ENCODE results near the gene PPT2. TPM values are rescaled to one million over a fixed set of nuclear protein-coding genes. Genes with fewer than 3 reads are reported as not detected.

Gene PPT2
- total RNA-seq, 1 experiment from 2014 or later = 30.0 TPM

DNA sequence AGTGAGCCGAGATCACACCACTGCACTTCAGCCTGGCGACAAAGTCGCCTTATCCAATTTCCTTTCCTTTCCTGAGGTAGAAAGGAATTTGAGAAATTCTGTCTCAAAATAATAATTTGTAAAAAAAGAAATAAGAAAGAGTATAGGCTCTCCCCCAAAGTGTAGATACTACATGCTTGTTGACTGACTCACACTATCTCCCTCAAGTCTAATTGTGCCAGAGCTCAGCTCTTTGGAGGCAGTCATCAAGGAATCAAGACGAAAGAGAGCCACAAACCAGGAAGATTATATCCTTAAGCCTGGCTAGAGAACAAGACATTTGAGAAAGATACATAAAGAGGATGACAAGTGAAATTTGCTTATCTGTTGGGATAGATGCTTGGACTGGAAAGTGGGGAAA lies 20.2 kb upstream of the PPT2 start (continued):
- TF ChIP-seq, protein P1, sequence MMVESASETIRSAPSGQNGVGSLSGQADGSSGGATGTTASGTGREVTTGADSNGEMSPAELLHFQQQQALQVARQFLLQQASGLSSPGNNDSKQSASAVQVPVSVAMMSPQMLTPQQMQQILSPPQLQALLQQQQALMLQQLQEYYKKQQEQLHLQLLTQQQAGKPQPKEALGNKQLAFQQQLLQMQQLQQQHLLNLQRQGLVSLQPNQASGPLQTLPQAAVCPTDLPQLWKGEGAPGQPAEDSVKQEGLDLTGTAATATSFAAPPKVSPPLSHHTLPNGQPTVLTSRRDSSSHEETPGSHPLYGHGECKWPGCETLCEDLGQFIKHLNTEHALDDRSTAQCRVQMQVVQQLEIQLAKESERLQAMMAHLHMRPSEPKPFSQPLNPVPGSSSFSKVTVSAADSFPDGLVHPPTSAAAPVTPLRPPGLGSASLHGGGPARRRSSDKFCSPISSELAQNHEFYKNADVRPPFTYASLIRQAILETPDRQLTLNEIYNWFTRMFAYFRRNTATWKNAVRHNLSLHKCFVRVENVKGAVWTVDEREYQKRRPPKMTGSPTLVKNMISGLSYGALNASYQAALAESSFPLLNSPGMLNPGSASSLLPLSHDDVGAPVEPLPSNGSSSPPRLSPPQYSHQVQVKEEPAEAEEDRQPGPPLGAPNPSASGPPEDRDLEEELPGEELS (CRISPR knock-in tag; IDR thresholded peaks at IDR 0.05) = no peak
- TF ChIP-seq, protein P2, sequence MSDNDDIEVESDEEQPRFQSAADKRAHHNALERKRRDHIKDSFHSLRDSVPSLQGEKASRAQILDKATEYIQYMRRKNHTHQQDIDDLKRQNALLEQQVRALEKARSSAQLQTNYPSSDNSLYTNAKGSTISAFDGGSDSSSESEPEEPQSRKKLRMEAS (CRISPR knock-in tag; IDR thresholded peaks at IDR 0.05) = no peak
- TF ChIP-seq ZNF232 (CRISPR knock-in tag; IDR thresholded peaks at IDR 0.05) = no peak
- no peak for TF ChIP-seq NR2C2 (CRISPR knock-in tag; IDR thresholded peaks at IDR 0.05)
- TF ChIP-seq, protein P3, sequence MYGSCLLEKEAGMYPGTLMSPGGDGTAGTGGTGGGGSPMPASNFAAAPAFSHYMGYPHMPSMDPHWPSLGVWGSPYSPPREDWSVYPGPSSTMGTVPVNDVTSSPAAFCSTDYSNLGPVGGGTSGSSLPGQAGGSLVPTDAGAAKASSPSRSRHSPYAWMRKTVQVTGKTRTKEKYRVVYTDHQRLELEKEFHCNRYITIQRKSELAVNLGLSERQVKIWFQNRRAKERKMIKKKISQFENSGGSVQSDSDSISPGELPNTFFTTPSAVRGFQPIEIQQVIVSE (CRISPR knock-in tag; IDR thresholded peaks at IDR 0.05; ENCODE audit: borderline replicate concordance) = no peak

DNA sequence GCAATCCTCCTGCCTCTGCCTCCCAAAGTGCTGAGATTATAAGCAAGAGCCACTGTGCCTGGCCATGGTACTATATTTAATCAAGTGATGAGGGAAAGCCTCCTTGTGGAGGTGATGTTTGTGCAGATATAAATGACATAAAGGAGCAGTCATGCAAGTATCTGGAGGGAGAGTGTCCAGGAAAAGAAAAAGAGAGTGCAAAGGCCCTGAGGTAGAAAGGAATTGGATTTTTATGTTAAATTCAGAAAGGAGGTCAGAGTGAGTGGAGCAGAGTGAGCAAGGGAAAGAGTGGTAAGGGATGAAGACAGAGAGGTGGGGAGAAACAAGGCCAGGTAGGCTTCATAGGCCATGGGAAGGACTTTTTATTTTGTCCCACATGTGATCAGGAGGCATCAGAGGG lies 16.5 kb upstream of the PPT2 start:
- ATAC-seq = no peak
- no peaks in the 10 kb centered on the region for H3K36me3 Mint-ChIP-seq
- H3K4me3 Mint-ChIP-seq = no peak overlapping the region
- DNase-seq (ENCODE audit: low spot score) = no peak
- H3K9me3 Mint-ChIP-seq = no peaks in the 10 kb centered on the region
- H3K27me3 Mint-ChIP-seq (ENCODE audit: low read depth) = peaks cover 30% of the 10 kb centered on the region
- no peak overlapping the region for H3K27ac Mint-ChIP-seq
- no peaks in the 10 kb centered on the region for H3K4me1 Mint-ChIP-seq
- POLR2A ChIA-PET = no interaction called here
- CTCF ChIA-PET = interaction anchor here (2.4 kb wide), 1 partner anchor 11 kb away, joined by 16 read pairs; no protein-coding TSS in a partner anchor
- TF ChIP-seq SMAD4 (CRISPR knock-in tag; IDR thresholded peaks at IDR 0.05) (no peak), JUN (CRISPR knock-in tag; IDR thresholded peaks at IDR 0.05) (no peak), ETV6 (CRISPR knock-in tag; IDR thresholded peaks at IDR 0.05) (no peak), TP53 (CRISPR knock-in tag; IDR thresholded peaks at IDR 0.05) (no peak), ZNF317 (CRISPR knock-in tag; IDR thresholded peaks at IDR 0.05; ENCODE audit: borderline replicate concordance, low read depth) (no peak), ZNF671 (CRISPR knock-in tag; IDR thresholded peaks at IDR 0.05) (no peak)
- TF ChIP-seq, protein P4, sequence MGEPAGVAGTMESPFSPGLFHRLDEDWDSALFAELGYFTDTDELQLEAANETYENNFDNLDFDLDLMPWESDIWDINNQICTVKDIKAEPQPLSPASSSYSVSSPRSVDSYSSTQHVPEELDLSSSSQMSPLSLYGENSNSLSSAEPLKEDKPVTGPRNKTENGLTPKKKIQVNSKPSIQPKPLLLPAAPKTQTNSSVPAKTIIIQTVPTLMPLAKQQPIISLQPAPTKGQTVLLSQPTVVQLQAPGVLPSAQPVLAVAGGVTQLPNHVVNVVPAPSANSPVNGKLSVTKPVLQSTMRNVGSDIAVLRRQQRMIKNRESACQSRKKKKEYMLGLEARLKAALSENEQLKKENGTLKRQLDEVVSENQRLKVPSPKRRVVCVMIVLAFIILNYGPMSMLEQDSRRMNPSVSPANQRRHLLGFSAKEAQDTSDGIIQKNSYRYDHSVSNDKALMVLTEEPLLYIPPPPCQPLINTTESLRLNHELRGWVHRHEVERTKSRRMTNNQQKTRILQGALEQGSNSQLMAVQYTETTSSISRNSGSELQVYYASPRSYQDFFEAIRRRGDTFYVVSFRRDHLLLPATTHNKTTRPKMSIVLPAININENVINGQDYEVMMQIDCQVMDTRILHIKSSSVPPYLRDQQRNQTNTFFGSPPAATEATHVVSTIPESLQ (CRISPR knock-in tag; IDR thresholded peaks at IDR 0.05) = no peak
- TF ChIP-seq, protein P5, sequence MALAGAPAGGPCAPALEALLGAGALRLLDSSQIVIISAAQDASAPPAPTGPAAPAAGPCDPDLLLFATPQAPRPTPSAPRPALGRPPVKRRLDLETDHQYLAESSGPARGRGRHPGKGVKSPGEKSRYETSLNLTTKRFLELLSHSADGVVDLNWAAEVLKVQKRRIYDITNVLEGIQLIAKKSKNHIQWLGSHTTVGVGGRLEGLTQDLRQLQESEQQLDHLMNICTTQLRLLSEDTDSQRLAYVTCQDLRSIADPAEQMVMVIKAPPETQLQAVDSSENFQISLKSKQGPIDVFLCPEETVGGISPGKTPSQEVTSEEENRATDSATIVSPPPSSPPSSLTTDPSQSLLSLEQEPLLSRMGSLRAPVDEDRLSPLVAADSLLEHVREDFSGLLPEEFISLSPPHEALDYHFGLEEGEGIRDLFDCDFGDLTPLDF (CRISPR knock-in tag; IDR thresholded peaks at IDR 0.05) = no peak
- TF ChIP-seq, protein P6, sequence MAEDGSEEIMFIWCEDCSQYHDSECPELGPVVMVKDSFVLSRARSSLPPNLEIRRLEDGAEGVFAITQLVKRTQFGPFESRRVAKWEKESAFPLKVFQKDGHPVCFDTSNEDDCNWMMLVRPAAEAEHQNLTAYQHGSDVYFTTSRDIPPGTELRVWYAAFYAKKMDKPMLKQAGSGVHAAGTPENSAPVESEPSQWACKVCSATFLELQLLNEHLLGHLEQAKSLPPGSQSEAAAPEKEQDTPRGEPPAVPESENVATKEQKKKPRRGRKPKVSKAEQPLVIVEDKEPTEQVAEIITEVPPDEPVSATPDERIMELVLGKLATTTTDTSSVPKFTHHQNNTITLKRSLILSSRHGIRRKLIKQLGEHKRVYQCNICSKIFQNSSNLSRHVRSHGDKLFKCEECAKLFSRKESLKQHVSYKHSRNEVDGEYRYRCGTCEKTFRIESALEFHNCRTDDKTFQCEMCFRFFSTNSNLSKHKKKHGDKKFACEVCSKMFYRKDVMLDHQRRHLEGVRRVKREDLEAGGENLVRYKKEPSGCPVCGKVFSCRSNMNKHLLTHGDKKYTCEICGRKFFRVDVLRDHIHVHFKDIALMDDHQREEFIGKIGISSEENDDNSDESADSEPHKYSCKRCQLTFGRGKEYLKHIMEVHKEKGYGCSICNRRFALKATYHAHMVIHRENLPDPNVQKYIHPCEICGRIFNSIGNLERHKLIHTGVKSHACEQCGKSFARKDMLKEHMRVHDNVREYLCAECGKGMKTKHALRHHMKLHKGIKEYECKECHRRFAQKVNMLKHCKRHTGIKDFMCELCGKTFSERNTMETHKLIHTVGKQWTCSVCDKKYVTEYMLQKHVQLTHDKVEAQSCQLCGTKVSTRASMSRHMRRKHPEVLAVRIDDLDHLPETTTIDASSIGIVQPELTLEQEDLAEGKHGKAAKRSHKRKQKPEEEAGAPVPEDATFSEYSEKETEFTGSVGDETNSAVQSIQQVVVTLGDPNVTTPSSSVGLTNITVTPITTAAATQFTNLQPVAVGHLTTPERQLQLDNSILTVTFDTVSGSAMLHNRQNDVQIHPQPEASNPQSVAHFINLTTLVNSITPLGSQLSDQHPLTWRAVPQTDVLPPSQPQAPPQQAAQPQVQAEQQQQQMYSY (CRISPR knock-in tag; IDR thresholded peaks at IDR 0.05) = no peak
- TF ChIP-seq, protein P7, sequence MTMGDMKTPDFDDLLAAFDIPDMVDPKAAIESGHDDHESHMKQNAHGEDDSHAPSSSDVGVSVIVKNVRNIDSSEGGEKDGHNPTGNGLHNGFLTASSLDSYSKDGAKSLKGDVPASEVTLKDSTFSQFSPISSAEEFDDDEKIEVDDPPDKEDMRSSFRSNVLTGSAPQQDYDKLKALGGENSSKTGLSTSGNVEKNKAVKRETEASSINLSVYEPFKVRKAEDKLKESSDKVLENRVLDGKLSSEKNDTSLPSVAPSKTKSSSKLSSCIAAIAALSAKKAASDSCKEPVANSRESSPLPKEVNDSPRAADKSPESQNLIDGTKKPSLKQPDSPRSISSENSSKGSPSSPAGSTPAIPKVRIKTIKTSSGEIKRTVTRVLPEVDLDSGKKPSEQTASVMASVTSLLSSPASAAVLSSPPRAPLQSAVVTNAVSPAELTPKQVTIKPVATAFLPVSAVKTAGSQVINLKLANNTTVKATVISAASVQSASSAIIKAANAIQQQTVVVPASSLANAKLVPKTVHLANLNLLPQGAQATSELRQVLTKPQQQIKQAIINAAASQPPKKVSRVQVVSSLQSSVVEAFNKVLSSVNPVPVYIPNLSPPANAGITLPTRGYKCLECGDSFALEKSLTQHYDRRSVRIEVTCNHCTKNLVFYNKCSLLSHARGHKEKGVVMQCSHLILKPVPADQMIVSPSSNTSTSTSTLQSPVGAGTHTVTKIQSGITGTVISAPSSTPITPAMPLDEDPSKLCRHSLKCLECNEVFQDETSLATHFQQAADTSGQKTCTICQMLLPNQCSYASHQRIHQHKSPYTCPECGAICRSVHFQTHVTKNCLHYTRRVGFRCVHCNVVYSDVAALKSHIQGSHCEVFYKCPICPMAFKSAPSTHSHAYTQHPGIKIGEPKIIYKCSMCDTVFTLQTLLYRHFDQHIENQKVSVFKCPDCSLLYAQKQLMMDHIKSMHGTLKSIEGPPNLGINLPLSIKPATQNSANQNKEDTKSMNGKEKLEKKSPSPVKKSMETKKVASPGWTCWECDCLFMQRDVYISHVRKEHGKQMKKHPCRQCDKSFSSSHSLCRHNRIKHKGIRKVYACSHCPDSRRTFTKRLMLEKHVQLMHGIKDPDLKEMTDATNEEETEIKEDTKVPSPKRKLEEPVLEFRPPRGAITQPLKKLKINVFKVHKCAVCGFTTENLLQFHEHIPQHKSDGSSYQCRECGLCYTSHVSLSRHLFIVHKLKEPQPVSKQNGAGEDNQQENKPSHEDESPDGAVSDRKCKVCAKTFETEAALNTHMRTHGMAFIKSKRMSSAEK (CRISPR knock-in tag; IDR thresholded peaks at IDR 0.05; ENCODE audit: borderline replicate concordance) = no peak
- TF ChIP-seq, protein P8, sequence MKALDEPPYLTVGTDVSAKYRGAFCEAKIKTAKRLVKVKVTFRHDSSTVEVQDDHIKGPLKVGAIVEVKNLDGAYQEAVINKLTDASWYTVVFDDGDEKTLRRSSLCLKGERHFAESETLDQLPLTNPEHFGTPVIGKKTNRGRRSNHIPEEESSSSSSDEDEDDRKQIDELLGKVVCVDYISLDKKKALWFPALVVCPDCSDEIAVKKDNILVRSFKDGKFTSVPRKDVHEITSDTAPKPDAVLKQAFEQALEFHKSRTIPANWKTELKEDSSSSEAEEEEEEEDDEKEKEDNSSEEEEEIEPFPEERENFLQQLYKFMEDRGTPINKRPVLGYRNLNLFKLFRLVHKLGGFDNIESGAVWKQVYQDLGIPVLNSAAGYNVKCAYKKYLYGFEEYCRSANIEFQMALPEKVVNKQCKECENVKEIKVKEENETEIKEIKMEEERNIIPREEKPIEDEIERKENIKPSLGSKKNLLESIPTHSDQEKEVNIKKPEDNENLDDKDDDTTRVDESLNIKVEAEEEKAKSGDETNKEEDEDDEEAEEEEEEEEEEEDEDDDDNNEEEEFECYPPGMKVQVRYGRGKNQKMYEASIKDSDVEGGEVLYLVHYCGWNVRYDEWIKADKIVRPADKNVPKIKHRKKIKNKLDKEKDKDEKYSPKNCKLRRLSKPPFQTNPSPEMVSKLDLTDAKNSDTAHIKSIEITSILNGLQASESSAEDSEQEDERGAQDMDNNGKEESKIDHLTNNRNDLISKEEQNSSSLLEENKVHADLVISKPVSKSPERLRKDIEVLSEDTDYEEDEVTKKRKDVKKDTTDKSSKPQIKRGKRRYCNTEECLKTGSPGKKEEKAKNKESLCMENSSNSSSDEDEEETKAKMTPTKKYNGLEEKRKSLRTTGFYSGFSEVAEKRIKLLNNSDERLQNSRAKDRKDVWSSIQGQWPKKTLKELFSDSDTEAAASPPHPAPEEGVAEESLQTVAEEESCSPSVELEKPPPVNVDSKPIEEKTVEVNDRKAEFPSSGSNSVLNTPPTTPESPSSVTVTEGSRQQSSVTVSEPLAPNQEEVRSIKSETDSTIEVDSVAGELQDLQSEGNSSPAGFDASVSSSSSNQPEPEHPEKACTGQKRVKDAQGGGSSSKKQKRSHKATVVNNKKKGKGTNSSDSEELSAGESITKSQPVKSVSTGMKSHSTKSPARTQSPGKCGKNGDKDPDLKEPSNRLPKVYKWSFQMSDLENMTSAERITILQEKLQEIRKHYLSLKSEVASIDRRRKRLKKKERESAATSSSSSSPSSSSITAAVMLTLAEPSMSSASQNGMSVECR (CRISPR knock-in tag; IDR thresholded peaks at IDR 0.05; ENCODE audit: borderline replicate concordance) = no peak

Data from WTC11 (cell line).